Activated CD8-positive, alpha-beta memory T cell treated with anti-CD3 and anti-CD28 coated beads for 4 hours (primary cell): ENCODE data around the gene MTCH2.
A peak's percentile ranks its signal among the peaks of the same experiment; 100 is the strongest.

Experiments used
- DNase-seq, 2 donors: peaks; one replicate each; pipeline ENCODE4 v3.0.0-alpha.2; 2020; ENCODE audit warnings: low read depth in 2 of 2

MTCH2 gene

GRCh38 chr11:47589977-47590861 is 52.1 kb downstream of the MTCH2 start:
- no peak for DNase-seq

DNA sequence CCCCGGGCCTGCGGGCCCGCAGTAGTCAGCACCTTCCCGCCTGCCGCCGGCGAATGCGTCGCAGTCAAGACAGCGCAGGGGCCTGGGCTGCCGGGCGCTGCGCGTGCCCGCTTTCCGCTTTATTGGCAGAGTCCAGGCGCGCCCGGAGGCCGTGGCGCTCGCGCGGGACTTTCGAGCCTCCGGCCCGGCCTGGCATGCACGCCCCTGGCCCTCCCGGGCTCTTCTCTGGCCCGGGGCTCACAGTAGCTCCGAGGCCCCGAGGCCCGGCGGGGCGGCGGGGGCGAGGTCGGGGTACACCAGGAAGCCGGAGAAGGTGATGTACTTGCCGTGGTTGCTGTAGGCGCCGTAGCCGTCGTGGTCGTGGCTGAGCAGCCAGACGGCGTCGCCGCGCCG is 52.8 kb downstream of the MTCH2 start:
- no peak for DNase-seq

- DNase-seq = no peak
Measured at GRCh38 chr11:47589118-47589517, 53.2 kb downstream of the MTCH2 start.

DNA sequence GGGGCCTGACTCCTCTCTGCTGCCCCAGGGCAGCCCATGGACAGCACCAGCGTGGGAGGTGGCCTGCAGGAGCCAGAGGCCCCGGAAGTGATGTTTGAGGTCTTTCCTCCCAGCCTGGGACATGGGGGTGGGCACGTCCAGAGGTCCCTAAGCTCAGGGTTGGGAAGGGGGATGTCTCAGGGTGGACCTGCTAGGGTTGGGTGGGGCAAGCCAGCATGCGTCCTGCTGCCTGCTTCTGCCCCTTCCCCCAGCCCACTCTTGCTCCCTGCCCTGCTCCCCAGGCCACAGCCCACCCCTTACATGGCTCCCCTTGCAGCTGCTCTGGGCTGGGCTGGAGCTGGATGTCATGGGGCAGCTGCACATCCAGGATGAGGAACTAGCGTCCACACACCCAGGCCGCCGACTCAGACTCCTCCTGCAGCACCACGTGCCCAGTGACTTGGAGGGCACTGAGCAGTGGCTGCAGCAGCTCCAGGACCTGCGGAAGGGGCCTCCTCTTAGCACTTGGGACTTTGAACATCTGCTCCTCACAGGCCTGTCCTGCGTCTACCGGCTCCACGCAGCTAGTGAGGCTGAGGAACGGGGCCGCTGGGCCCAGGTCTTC is 54.5 kb downstream of the MTCH2 start:
- no peak for DNase-seq

DNA sequence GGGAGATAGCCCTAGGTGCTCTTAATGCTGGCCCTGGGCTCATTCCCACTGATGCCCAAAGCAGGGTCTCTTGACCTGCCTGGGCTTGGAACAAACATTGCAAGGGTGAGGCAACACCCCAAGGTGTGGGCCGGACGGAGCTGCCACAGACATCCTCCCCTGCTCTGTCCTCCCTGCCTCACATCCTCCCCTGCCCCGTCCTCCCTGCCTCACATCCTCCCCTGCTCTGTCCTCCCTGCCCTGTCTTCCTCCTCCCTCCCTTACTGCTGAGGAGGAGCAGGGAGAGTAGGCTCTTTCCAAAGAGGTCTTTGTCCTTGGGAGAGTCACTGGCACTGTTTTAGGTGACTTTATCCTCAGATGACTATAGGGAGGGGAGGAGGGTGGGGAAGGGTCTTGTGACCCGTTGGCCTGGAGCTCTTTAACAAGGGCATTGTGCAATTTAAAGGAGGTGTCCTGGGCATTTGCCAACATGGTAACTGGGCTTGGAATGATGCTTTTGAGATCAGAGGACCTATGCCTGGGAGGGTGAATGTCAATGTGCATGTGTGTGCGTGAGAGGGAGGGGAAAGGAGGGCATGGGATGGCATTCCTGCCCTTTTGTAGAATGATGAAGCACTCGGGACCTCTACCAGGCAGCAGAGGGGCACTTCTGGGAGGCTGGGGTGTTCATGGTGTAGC is 55.2 kb downstream of the MTCH2 start:
- DNase-seq = no peak

DNA sequence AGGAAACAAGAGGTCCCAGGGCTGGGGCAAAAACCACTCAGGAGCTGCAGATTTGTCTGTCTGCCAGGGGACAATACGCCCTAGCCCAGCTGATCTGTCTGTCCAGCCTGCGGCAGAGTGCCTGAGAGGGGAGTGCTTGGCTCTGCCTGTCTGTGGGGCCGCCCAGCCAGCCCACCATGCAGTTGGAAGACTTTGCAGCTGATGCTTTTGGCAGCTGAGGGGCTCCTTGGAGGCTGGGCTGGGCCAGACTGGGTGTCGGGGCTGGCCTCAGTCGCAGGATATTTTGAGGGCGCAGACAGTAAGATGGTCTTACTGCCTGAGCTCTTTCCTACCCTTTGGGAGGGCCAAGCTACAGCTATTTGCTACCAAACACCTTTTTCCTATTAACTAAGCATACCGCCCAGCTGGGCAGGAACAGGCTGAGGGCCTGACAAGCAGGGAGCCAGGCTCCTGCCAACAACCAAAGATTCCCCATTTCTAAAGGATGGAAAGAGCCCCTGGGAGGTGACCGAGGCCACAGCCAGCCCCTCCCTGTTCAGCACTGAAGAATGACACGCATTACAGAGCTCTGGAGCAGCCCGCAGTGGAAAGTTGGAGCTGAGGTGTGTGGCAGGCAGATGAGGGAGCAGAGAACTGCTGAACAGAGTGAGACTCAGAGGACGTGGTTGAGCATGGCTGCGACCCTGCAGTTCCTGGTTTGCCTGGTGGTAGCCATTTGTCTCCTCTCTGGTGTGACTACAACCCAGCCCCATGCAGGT is 56.1 kb downstream of the MTCH2 start, which contains the start of gene FAM180B:
TSS of gene FAM180B (plus strand) at position 581 of the 758 bp plus-strand sequence. CDS start at position 672, 91 bp downstream.
- no peak for DNase-seq

DNA sequence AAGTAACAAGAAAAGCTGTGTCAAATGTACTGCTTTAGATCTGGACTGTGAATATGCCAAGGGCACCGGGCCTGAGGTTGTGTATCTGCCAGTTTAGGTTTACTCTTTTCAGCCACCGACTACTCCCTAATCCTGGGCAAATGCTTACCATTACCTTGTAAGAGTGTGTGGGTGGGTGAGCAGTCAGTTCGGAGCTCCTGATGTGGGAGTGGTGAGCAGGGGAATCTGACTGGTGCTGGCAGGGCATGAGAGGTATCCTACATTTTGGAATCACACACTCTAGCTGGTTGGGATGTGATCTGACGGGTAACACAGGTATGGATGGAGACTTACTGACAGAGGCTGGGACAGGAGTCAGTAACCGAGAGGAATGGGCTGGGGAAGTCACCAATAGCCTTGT is 58.5 kb downstream of the MTCH2 start:
- DNase-seq = no peak

DNA sequence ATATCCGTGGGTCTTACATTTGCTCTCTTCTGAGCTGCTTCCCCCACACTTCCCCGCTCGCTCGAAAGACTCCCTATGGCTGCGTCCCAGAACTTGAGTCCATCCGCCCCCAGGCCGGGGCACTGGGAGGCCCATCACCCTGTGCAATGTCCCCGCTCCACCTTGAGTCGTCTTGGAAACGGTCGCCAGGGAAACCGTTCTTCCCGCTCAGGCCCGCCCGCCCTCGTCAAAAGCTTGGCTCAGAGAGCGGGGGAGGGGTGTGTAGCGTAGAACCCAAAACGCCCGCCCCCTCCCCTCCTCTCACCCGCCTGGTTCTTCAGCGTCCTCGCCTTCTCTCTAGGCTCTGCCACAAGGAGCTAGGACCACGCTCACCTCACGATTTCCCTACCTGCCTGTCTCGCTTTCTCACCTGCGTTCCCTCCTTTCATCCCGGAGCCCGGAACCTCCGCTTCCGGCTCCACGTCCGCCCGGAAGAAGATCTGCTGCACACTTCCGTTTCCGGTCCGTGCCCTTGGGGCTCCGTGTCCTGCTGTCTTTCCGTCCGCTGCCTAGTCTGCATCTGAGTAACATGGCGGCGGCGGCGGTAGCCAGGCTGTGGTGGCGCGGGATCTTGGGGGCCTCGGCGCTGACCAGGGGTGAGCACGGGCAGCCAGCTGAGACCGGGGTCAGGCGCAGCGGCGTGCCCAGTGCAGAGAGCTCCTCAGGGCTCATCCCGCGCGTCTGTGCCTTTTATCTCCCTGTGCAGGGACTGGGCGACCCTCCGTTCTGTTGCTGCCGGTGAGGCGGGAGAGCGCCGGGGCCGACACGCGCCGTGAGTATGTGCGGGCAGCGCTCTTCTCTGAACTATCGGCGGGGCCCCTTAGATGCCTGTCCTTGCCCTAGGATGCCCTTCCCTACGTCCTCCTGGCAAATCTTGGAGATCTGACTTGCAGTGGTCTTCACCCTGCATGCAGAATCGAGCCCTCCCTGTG is 63.5 kb downstream of the MTCH2 start, which contains the start of the genes KBTBD4 and NDUFS3:
TSS of gene KBTBD4 (minus strand) at position 447 of the 971 bp plus-strand sequence. CDS start at position 428, 19 bp downstream.
TSS of gene NDUFS3 (plus strand) at position 551 of the 971 bp plus-strand sequence. CDS start at position 569, 18 bp downstream.
- DNase-seq = peak; percentile 75 to 79

DNA sequence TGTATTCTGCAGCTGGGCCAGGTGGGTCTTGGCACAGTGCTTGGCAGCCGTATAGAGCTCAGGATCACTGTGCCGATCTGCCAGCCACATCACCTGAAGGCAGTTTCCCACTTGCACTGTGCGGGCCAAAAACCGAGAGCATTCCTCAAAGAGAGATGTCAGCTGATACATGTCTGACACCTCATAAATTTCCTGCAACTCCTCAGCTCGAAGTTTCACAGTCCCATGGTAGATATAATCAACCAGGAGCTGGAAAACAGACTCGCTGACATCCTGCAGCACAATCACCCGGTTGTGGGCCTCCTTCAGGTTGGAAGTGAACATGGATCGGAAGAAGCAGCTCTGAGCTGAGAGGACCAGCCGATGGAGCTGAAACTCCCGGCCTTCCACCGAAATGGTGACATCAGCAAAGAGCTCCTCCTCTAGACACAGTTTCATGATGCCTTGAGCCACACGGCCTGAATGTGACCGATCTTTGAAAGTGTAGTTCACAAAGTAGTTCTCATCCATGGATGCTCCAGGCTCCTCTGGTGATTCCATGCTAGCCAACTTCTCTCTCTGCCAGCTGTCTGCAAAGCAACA is 64.8 kb downstream of the MTCH2 start:
- DNase-seq = no peak

DNA sequence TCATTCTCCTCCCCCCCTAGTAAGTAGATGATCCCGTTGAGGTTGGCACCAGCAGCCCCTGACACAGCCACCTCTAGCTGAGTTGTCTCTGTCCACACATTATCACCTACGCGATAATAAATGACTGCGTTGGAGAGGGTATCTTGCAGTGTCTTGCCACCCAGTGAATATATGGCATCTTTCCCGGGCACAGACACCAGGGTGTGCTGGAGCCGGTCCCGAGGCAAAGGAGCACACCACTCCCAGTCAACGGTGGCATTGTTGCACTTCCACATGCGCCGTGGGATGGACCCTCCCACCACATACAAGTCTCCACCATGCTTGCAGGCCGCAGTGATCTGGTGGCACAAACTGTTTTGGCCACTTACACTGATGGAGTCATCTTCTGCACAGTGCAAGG is 69.0 kb downstream of the MTCH2 start:
- no peak for DNase-seq

DNA sequence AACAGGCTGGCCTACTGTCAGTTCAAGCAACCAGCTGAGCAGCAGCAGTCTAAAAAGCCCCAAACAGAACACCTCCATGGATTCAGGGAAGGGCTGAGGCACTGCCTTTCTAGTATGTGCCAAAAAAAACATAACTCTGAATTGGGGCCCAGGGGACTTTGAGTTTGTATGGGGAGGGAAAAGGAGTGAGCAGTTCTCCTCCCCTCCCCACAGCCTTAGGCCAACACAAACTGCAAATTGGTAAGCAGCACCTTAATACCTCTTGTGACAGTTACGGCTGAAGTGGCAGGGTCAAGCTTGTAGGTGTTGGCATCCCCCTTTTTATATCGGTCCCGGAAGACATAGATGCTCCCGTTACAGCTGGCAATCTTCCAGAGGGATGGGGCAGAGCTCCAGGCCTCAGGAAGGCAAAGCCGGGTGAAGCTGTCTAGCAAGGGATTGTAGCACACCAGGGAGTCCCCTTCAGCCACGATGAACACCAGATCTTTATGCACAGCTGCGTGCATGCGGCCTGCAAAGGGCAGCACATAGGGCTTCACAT is 69.6 kb downstream of the MTCH2 start:
- DNase-seq = no peak

GRCh38 chr11:47571895-47572294 is 70.5 kb downstream of the MTCH2 start:
- no peak for DNase-seq

DNA sequence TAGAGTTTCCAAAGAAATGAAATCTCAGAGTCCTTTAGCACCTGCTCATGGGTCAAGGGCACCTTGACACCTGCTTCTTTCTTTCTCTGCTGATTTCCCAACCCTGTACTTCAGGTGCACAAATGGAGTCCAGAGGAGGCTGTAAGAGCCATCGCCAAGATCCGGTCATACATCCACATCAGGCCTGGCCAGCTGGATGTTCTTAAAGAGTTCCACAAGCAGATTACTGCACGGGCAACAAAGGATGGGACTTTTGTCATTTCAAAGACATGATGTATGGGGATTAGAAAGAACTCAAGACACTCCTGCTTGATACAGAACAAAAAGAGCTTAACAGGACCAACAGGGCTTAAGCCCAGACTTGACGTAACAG is 71.0 kb downstream of the MTCH2 start:
- no peak for DNase-seq

DNA sequence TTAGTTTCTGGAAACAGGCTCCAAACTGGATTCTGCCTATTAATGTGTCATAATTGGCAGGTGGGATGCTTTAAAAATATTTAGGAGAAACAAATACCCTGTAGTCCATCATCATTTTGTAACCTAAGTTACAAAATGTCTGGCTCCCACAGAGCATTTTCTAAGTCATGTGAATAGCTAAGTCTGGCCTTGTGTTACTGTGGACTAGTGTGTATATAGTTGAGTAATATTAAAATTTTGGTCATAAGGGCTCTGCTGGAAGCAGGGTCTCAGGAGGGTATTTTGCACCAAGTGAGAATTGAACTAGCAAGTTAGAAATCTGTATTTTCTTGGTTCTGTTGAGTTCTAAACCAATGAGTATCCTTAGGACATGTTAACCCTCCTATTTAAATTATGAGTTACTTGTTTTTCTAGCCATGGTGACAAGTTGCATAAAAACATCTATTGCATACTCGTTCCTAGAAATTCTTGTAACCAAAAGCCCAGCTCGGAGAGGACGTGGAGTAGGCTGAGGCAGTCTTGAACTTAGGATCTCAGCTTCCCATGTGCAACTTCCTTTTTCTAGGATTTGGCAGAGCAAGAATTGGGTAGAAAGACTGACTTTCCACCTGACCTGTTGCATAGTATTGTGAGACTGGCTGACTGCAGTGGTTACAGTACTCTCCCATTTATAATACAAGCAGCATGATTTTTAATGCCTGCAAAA is 71.6 kb downstream of the MTCH2 start:
- DNase-seq = no peak

- no peak for DNase-seq
Measured at GRCh38 chr11:47569646-47570045, 72.7 kb downstream of the MTCH2 start.
